ENCODE data around the gene GALNT7.
"Not testable (repeated sequence)": the region's sequence is repeated elsewhere in the genome, so short reads cannot be mapped to it uniquely, and the experiment has no call there.

Gene GALNT7

DNA sequence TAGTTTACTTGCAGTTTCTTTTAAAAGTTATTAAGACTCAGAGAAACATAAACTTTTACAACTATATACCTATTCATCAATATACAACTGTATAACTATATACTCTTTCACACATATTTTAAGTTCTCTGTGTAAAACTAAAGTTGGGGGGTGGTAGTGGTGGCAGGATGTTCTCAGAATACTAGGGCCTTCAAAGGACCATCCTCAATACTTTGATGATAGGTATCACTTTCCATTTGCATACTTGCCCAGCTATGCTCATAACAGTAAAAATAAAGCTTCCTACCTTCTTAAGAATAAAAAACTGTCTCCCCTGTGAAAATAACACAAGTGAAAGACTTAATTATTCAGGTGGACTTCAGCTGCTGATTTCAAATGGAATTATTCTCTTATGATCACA, 2.9 kb upstream of the GALNT7 start:
- no peak for DNase-seq (ENCODE audit: low read depth in 2 of 3, low spot score in 2 of 3)

- DNase-seq (ENCODE audit: low read depth in 2 of 3, low spot score in 2 of 3) = no peak
Measured at GRCh38 chr4:173166491-173166890, 2.1 kb upstream of the GALNT7 start.

DNA sequence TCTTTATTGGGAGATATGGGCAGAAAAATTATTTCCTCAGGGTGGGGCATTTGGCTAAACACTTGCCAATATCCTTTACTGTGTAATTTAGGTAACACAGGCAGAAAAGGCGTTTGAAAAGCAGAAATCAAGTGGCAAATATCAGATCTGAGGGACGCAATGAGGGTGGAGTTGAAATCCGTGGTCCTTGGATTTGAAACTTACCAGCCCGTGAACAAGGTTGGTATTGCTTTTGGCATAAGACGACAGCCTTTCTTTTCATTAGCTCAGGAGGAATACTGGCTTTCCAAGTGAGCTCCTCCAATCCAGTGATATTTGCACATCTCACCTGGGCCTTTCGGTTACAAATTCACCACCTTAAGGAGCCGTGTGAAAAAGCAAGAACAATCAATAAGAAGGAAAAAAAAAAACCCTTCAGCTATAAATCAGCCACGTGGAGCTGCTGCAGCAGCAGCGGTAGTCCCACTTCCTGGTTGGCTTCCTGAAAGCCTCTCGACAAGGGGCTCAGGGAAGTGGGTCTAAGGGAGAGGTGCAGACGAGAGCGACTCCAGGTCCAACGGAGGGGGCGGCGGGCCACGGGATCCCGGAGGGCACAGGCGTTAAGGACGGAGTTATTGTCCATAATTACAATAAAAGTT, 734 bp upstream of the GALNT7 start:
- peak in 2 of 3 experiments; percentile 3 to 26 for DNase-seq (ENCODE audit: low read depth in 2 of 3, low spot score in 2 of 3)

DNA sequence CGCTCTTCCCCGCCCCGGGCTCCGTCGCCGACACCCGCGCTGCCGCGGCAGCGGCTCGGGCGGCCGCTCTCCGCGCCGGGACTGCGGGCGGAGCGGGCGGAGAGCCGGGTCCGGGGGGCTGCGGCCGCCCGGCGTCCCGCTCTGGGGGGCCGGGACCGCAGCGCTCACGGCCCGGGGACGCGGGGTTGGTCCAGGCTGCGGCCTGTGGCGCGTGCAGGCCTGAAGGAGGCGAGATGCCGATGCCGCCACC, 492 bp downstream of the GALNT7 start:
- no peak for DNase-seq (ENCODE audit: low read depth in 2 of 3, low spot score in 2 of 3)

DNA sequence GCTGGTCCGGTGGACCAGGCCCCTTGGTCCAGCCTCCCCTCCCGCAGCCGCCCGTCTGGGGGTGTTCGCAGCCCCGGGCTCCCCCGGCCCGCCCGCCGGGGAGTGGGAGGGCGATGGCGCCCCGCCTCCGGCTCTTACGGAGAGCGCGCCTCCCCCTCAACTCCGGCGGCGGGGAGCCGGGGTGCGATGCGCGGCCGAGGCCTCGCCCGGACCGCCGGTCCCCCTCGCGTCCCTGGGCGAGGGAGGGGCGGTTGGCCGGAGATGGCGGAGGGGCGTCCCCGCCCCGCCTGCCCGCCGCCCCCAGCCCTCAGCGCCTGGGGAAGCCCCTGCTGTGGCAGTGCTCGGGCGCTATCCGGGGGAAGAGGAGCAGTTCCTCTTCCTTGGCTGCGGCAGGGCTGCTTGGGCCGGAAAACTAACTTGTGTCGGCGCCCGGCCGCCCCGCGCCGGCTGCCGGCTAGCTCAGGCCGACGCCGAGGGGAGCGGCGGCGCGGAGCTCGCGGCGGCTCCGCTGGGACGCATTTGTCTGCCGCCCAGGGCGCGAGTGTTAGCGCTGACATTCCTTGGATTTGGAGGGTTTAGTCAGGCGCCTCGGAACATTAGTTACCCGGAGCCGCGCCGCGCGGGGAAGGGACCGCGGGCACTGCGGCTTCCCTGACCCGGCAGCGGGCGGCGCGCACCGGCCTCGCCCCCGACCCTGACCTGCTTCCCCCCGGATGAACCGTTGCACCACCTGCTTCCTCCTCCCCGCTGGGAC, 994 bp downstream of the GALNT7 start:
- peak; percentile 14 to 52 (median 37) for DNase-seq (ENCODE audit: low read depth in 2 of 3, low spot score in 2 of 3)

DNA sequence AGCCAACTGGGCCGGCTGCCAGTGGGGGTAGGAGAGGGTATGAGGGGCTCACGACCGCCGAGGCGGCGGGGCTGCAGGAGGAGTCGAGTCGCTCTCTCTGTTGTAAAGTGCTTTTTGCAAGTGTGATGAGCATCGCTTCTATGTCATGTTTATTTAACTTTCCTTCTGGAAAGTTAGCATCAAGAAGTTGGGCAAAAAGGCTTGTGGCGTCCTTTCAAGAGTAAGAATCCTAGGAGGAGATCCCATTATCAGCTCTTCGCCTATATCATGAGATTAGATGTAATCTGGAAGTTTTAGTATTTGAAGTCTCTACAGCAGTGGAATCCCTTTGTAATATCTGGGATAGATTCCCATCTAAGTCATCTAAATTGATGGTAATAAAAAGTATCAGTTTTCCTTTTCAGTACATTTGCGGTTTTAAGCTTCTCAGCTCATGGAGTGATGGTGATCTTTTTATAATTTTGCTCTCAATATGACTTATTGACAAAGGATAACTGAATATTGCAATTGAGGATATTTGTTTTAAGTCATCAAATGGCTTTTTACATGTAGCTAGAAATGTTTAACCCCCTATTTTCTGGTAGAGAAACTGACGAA, 1.7 kb downstream of the GALNT7 start:
- DNase-seq (ENCODE audit: low read depth in 2 of 3, low spot score in 2 of 3) = peak in 1 of 3 experiments; percentile 10

- no peak for DNase-seq (ENCODE audit: low read depth in 2 of 3, low spot score in 2 of 3)
Measured at GRCh38 chr4:173171098-173171497, 2.5 kb downstream of the GALNT7 start.

- DNase-seq (ENCODE audit: low read depth in 2 of 3, low spot score in 2 of 3) = no peak
Measured at GRCh38 chr4:173171987-173172386, 3.4 kb downstream of the GALNT7 start.

- no peak for DNase-seq (ENCODE audit: low read depth in 2 of 3, low spot score in 2 of 3)
Measured at GRCh38 chr4:173174184-173174583, 5.6 kb downstream of the GALNT7 start.

DNA sequence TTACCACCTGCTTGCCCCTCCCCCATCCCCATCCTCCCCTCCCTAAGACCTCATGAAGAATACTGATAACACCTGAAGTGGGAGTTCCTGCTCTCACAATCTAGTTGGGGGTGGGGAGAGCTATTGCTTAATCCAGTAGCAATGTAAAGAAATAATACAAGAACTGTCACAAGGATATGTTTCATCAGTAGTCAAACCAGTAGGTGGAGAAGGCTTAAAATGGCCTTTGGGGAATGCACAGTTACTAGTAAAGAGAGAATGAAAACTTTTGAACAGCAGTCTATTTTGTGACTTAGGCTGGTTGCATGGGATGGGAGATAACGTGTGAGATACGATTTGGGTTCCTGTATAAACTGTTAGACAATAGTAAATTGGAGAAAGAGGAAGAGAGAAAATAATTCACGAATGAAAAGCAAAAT, 6.0 kb downstream of the GALNT7 start:
- DNase-seq (ENCODE audit: low read depth in 2 of 3, low spot score in 2 of 3) = no peak

DNA sequence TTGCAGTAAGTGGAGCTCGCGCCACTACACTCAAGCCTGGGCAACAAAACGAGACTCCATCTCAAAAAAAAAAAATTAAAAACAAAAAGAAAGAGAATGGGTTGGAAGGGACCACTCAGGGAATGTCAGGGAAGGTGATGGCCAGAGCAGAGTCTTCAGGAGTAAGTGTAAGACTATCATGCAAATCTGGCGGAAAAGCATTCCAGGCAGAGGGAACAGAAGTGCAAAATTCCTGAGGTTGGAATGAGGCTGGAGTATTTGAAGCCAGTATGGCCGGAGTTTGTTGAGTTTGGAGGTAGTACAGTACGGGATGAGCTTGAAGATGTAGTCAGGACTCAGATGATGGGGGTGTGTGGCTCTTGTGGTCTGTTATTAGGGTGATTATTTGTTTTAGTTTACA, 7.4 kb downstream of the GALNT7 start:
- DNase-seq (ENCODE audit: low read depth in 2 of 3, low spot score in 2 of 3) = no peak

DNA sequence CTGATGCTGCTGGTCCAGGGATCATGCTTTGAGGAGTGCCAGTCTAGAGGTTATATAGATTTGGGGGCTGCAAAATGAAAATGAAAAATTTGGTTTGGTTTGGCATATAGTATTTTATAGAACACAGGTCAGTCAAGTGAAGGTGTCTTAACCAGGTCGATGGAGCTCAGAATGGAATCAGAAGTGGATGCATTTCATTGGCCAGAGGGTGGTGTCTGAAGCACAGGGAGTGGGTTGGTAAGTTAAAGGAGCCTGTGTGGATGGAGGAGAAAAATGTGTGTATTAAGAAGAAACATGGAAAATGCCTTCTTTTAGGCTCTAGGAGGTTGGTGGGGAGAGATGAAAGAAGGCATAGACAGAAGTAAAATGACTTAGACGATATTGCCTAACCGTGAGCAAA, 8.6 kb downstream of the GALNT7 start:
- DNase-seq (ENCODE audit: low read depth in 2 of 3, low spot score in 2 of 3) = no peak

DNA sequence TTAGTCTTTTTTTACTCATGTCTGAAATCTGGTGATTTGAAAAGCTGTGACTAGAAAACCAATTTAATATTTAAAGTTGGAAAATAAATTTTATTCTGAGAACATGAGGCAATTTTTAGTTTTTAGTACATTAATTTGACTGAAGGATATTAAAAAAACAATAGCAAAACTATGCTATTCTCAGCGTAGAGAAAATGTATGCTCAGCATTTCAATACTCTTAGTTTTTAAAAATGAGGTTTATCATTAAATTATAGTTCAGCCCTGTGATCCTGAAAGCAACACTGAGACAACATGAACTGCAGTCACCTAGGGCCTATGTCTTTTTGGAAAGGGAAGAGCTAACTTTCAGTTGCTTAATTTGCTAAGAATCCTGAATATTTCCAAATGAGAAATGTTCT, 9.5 kb downstream of the GALNT7 start:
- no peak for DNase-seq (ENCODE audit: low read depth in 2 of 3, low spot score in 2 of 3)

GRCh38 chr4:173181848-173182247, 13.2 kb downstream of the GALNT7 start:
- DNase-seq (ENCODE audit: low read depth in 2 of 3, low spot score in 2 of 3) = no peak

DNA sequence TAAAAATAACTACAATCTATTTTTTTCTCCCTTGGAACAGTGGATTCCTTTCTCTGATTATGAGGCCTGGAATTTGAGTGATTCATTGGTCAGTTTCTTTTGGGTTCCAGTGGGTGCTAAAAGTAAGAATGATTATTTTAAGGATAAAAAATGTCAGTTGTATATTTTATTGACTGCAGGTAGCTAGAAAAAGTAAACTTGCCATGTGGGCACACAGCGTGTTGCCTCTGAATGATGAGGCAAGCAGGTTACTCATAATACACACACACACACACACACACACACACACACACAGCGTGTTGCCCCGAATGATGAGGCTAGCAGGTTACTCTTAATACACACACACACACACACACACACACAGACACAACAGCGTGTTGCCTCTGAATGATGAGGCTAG, 13.8 kb downstream of the GALNT7 start:
- DNase-seq (ENCODE audit: low read depth in 2 of 3, low spot score in 2 of 3) = no peak

DNA sequence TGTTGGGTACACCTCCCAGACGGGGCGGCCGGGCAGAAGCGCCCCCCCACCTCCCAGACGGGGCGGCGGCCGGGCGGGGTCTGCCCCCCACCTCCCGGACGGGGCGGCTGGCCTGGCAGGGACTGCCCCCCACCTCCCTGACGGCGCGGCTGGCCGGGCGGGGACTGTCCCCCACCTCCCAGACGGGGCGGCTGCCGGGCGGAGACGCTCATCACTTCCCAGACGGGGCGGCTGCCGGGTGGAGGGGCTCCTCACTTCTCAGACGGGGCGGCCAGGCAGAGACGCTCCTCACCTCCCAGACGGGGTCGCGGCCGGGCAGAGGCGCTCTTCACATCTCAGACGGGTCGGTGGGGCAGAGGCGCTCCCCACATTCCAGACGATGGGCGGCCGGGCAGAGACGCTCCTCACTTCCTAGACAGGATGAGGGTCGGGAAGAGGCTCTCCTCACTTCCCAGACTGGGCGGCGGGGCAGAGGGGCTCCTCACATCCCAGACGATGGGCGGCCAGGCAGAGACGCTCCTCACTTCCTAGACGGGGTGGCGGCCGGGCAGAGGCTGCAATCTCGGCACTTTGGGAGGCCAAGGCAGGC, 15.1 kb downstream of the GALNT7 start:
- not testable (repeated sequence) for DNase-seq (ENCODE audit: low read depth in 2 of 3, low spot score in 2 of 3)

DNA sequence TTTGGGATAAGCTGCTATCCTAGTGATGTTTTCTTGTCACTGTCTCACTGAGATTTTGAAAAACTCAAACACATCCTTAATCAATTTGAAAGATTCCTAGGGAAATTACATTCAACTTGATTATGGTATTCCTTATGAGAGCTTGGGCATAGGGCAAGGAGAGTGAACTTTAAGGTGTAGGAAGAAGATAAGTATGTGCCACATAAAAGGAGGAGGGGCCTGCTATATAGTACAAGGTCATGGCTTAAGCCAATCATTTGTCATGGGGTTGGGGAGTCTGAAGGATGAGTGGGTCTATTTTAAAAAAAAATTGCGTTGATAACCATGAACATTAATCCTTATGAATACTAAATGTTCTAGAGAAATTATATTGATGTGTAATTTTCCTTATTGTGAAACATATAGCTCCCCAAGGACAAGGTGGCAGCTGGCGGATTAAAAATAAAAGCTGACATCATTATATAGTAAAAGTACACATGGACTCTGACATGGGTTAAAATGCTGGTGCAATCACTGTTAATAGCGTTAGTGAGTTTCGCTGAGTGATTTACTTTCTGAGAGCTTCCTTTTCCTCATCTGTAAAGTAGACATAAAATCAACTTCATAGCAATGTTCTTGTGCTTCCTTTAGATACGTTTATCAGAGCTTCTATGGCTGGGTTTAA, 17.4 kb downstream of the GALNT7 start:
- no peak for DNase-seq (ENCODE audit: low read depth in 2 of 3, low spot score in 2 of 3)

- no peak for DNase-seq (ENCODE audit: low read depth in 2 of 3, low spot score in 2 of 3)
Measured at GRCh38 chr4:173187732-173188131, 19.1 kb downstream of the GALNT7 start.

DNA sequence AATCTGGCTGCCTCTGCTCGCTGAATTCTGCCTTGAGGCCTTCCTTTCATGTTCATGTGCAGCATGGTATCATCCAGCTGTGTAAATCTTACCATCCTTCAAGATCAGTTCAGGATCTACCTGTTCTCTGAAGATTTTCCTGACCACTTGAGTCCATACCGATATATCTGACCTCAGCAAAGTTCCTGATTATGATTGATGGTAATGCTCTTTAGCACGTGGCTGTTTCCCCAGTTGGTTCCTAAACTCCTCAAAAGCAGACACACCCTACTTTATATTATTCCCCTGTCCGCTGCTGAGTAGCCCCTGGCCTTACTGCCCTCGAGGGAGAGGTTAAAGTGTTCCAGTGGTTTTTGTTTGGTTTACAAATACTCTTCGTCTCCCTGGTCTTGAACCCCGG, 20.0 kb downstream of the GALNT7 start:
- DNase-seq (ENCODE audit: low read depth in 2 of 3, low spot score in 2 of 3) = no peak

DNA sequence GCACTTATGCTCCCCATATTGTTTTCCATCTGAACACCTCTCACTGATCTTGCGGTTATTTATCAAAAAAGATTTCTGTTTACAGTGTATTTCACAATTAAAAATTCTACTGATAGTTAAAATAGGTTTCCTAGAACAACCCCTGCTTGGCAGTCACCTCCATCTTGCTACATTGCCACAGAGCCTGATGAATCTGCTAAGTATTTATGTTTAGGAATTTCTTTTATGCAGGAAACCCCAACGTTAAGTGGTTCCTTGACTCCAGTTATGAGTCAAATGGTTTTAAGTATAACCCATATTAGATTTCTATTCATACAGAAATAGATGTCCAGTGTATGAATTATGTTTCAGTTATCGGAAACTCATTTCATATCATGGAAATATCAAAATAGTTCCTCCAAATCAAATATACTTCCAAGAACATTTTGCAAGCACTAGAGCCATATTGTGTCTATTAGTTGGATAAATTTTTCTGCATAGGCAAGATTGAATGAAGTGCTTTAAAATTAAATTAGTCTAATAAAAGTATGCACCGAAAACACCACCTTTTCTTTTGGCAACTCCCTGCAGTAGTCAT, 20.6 kb downstream of the GALNT7 start:
- DNase-seq (ENCODE audit: low read depth in 2 of 3, low spot score in 2 of 3) = no peak

GRCh38 chr4:173191623-173192041, 23.0 kb downstream of the GALNT7 start:
- no peak for DNase-seq (ENCODE audit: low read depth in 2 of 3, low spot score in 2 of 3)

All from activated CD8-positive, alpha-beta memory T cell treated with anti-CD3 and anti-CD28 coated beads for 48 hours (primary cell).